Endometrium (tissue), 2 donors: Measurements from ENCODE around the gene TFCP2L1.

Experiments used
- FAIRE-seq: peaks from 2 replicates; lab custom pipeline; 2012; peaks lifted over from hg19 to GRCh38; lab: Jason Lieb, UNC
- donor health status: control.
- donor health status: control.

The TFCP2L1 gene

DNA sequence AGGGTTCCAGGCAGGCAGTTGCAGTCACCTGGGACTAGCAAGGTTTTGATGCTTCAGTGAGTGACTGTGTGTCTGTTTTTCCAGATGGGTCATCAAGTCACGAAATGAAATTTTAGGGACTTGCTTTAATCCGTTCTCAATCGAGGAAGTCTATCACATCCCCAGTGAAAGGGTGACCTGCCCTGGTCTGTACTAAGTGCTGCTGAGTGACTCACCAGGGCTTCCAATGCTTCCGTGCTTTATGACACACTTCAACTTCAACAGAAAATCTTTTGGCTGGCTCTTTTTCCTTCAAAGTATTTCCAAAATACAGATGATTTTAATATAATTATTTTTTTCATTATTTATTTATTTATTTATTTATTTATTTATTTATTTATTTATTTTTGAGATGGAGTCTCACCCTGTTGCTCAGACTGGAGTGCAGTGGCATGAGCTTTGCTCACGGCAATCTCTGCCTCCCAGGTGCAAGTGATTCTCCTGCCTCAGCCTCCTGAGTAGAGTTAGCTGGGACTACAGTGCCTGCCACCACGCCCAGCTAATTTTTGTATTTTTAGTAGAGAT is 18.4 kb downstream of the TFCP2L1 start:
- FAIRE-seq: no peak

DNA sequence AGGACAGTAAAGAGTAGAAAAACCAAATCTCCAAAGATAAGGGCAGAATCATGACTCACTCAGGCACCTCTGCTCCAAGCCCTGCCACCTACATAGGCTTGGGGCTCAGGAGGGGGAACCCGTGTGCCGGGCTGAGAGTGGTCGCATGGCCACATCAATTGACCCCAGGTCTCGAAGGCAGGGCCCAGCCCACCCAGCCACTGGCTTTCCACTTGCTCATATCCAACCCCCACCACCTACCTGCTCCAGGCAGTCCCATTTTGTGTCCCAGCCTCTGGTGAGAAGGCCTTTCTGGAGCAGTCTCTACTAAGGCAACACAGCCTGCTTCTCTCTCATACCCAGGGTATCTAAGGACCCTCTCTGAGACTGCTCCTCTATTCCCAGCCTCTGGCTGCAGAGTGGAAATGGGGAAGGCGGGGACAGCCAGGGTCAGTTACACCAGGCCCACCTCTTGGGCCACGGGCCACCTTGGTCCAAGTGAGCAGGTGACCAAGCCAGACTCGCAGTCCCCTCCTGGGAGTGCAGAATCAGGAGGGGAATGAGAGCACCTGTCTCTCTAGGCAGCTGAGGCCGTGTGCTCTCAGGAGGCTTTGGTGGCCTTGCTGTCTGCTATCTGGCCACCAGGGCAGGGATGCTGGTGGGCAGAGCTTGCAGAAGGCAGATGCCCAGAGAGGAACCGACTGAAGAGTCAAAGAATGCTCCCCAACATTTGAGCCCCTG is 20.8 kb downstream of the TFCP2L1 start:
- no peak for FAIRE-seq

GRCh38 chr2:121260370-121261154 is 24.4 kb downstream of the TFCP2L1 start:
- FAIRE-seq: no peak

DNA sequence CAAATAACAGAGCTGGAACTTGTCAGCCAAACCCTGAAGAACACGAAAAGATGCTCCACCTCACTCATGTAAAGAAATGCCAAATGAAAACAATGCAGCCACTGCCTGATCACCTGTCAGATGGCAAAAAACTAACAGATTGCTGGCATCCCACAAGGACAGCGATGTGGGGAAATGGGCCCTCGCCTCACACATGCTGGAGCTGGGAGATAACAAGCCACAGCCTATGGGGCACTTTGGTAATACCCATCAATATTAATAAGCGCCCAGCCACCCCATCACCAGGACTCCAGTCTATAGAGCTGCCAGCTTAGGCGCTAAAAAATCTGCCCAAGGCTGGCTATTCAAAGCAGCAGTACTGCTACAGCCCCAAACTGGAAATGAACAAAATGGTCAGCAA is 27.0 kb downstream of the TFCP2L1 start:
- no peak for FAIRE-seq

DNA sequence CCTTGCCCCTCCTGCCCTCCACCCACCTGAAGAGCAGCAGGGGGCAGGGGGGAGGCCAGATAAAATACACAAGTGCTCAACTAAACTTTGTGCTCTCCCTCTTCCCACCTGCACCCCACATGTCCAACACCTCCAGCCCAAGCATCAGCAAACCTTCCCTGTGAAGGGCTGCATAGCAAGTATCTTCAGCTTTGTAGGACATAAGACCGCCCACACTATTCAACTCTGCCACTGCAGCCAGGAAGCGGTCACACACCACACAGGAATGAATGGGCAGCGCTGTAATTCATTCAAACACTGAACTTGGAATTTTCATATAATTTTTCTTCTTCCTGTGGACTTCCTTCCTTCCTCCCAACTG is 27.5 kb downstream of the TFCP2L1 start:
- no peak for FAIRE-seq

- no peak for FAIRE-seq
Measured at GRCh38 chr2:121256720-121257479, 28.1 kb downstream of the TFCP2L1 start.

GRCh38 chr2:121255358-121255757 is 29.6 kb downstream of the TFCP2L1 start:
- FAIRE-seq: no peak

DNA sequence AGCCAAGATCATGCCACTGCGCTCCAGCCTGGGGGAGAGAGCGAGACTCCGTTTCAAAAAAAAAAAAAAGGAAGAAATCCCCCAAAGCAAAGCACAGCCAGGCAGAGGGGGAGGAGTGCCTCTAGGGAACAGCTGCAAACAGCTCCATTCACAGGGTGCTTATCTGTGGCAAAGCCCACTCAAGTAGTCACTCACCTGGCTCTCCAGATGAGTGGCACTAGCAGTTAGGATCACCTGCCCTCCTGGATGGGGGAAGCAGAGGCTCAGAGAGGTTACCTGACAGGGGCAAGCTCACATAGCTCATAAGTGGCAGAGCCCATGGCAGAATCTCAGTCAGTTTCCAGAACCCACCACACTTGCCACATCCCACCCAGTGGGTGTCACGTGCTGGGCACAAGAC is 30.3 kb downstream of the TFCP2L1 start:
- FAIRE-seq: no peak

DNA sequence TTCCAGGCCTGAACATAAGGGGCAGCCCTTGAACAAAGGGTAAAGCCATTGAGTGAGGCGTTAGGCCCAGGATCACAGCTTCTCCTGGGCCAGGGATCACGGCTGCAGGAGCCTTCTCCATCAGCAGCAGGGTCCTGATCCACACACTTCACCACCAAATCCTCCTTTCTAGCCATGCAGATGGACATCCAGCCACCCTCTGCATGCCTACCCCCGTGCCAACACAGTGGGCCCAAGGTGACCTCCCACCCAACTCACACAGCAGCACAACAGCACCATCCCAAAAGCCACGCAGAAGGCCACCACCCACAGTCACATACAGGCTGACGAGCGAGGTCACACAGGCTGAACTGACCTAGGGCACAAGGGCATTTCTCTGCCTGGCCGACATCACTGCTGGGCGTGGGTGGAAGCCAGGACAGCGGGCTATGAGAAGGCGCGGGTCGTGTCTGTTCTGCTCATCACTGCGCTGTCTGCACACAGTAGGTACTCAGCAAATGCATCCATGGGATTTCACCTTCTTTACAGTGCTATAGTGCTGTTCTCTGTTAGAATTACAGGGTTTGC is 31.2 kb downstream of the TFCP2L1 start:
- no peak for FAIRE-seq

GRCh38 chr2:121253021-121253673 is 31.9 kb downstream of the TFCP2L1 start:
- FAIRE-seq: no peak

GRCh38 chr2:121251497-121251896 is 33.5 kb downstream of the TFCP2L1 start:
- no peak for FAIRE-seq

DNA sequence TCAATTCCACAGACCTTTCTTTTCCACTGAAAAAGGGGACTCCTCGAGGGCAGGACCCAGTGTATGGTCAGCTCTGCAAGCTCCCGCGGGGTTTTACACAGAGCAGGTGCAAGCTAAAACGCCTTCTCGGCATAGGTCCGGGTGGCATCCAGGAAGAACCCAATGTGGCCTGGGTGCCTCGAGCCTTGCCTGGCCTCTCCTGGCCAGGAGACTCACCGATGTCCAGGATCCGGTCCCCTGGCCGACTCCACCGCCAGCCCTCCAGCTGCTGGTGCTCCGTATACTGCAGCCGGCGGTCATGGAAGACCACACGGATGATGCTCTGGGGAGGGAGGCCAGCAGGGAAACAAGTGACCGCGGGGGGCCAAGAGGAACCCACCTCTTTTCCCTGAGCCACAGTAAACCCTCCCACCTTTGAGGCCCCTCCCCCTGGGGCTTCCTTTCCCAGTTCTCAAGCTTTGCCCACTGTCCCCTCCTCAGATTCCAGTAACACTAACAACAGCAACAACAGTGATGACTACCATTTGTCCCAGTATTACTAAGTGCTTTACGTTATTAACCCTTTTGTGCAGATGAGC is 36.1 kb downstream of the TFCP2L1 start:
- no peak for FAIRE-seq

GRCh38 chr2:121247971-121248370 is 37.0 kb downstream of the TFCP2L1 start:
- FAIRE-seq: no peak

DNA sequence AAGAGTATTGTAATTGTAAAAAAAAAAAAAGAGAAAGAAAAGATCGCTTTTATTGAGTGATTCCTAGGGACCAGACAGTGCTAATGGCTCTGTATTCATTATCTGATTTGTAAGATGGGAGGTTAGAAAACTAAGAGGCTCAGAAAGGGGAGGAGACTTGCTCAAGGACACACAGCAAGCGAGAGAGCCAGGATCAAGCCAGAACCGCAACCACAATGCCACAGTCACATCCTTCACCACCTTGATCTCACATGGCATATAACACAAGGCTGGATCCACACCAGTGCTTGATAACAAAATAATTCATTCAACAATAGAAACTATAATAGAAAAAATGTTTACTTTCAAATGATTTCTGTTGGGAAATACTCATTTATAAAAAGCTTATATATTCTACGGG is 37.5 kb downstream of the TFCP2L1 start:
- FAIRE-seq: no peak

GRCh38 chr2:121246704-121247255 is 38.2 kb downstream of the TFCP2L1 start:
- FAIRE-seq: no peak

DNA sequence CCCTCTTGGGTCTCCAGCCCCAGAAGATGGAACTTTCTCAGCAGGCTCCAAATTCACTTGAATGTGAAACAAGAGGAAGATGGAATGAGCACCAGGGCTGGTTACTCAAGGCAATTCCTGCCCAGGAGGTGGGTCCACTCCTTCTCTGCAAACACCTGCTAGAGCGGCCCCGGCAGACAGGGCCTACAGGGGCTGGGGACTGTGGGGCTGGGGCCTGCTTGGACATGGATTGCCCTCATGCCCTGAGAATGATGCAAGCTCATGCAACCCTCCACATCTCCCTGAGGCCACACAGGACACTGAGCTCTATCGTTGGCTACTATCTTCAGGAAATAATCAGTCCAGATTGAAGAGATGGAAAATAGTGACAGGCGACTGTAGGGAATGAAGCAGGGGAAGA is 39.1 kb downstream of the TFCP2L1 start:
- no peak for FAIRE-seq

DNA sequence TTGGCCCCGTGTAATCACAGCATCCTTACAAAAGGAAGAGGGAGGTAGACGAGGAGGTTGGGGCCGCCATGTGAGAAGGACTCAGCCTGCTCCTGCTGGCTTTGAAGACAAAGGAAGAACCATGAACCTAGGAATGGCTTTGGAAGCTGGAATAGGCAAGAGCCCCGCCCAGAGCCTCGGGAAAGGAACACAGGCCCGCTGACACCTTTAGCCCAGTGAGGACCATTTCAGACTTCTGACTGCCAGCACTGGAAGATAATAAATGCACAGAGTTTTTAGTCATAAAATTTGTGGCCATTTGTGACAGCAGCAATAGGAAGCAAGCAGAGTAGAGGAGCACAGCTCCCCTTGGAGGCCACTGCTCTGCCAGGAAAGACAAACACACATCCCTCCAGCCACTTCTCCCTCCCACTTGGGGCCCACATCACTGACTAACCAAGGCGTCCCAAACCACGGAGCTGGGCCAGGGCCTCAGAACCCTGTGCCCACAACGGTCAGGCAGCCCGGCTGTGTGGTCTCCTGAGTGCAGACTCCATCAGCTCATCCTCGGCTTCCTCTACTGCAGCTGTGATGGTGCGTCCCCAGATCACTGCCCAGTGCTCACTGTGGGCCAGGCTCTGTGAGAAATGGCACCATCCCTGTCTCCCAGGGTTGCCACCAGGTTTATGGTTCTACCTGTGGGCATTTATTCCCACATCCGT is 39.7 kb downstream of the TFCP2L1 start:
- no peak for FAIRE-seq

DNA sequence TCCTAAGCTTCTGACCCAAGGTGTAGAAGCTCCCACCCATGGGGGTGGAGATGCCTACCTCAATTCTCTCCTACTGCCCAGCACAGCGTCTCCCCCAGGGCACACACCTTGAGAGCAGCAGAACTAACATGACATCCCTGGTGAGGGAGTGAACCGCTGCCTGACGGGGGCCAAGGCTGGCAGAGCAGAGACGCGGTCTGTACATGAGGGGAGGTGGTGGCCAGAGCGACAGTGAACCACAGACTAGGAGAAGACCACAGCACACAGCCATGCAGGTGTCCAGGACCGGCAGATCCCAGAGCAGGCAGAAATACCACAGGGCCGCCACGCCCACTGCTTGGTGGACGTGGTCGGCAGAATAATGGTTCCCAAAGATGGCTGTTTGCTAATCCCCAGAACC is 40.4 kb downstream of the TFCP2L1 start:
- no peak for FAIRE-seq

GRCh38 chr2:121243821-121244460 is 41.1 kb downstream of the TFCP2L1 start:
- no peak for FAIRE-seq

GRCh38 chr2:121242976-121243375 is 42.0 kb downstream of the TFCP2L1 start:
- no peak for FAIRE-seq
